Loucy (cell line): ENCODE measurements around the gene SLC19A1.

ENCODE experiments used
- EZH2phosphoT487 ChIP-seq: fragments of 200-600 bp; IDR thresholded peaks from 2 replicates; pipeline ENCODE4 v1.6.1; 2018; ENCODE audit warnings: antibody characterized with exemption, mild to moderate bottlenecking, moderate library complexity, borderline replicate concordance
- TF ChIP-seq, protein P1 (sequence below): fragments of 200-600 bp; sonication (generic); conservative IDR thresholded peaks from 2 replicates; pipeline ENCODE4 v1.5.1; 2014; ENCODE audit warnings: mild to moderate bottlenecking, antibody characterized with exemption, low read length

DNA sequence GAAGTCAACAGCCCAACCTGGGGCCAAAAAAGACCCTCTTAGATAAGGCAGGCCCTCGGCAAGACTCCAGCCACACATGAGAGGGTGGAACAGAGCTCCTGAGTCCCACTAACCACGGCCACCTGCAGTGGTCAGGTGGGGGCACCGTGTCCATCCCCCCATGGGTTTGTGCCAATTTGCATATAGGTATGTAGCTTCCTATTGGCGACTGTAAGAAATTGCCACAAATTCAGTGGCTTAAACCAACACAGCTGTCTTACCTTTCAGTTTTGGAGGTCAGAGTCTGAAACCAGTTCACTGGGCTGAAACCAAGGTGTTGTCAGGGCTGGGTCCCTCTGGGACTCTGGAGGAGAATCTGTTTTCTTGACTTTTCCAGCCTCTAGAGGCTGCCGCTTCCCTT is 77.9 kb downstream of the SLC19A1 start:
- TF ChIP-seq, protein P1, sequence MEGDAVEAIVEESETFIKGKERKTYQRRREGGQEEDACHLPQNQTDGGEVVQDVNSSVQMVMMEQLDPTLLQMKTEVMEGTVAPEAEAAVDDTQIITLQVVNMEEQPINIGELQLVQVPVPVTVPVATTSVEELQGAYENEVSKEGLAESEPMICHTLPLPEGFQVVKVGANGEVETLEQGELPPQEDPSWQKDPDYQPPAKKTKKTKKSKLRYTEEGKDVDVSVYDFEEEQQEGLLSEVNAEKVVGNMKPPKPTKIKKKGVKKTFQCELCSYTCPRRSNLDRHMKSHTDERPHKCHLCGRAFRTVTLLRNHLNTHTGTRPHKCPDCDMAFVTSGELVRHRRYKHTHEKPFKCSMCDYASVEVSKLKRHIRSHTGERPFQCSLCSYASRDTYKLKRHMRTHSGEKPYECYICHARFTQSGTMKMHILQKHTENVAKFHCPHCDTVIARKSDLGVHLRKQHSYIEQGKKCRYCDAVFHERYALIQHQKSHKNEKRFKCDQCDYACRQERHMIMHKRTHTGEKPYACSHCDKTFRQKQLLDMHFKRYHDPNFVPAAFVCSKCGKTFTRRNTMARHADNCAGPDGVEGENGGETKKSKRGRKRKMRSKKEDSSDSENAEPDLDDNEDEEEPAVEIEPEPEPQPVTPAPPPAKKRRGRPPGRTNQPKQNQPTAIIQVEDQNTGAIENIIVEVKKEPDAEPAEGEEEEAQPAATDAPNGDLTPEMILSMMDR, result no peak
- TF ChIP-seq EZH2phosphoT487, result no peak
